CD4-positive, alpha-beta T cell treated with Interleukin-17A for 1 hour (primary cell): ENCODE results near the gene FZR1.

Experiments
- DNase-seq: peaks from one replicate; pipeline ENCODE4 v3.0.0-alpha.2; 2020

The FZR1 gene

DNA sequence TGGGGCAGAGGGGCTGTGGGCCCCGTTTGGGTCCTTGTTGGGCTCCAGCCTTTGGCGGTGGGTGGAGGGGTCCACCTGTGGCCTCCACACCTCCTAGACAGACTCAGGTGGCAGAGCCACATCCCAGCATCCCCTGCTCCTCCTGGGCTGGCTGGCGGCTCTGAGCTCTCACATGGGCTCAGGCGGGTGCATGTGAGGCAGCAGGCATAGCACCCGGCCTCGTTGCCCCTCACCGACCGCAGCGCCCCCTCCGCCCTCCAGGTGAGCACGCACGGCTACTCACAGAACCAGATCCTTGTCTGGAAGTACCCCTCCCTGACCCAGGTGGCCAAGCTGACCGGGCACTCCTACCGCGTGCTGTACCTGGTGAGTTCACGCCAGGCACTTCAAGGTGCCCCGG, 26.9 kb downstream of the FZR1 start:
- DNase-seq = no peak

DNA sequence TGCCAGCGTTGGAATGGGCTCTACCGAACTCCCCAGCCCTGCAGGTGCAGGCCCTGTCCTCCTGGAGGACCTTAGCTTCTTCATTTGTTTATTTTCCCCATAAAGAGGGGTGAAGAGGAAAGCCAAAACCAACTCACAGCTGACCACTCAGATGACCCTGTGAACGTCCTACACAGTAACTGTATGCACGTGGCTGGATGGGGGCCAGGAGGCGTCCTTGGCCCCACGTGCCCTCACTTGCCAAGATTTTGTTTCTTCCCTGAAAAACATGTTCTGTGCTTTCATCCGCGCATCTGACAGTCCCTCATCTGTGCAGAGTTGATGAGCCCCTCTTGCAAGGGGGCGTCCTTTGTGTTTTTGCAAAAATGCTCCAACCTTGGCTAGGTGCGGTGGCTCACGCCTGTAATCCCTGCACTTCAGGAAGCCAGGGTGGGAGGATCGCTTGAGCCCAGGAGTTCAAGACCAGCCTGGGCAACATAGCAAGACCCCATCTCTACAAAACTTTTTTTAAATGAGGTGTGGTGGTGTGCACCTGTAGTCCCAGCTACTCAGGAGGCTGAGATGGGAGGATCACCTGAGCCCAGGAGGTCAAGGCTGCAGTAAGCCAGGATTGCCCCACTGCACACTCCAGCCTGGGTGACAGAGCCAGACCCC, 27.6 kb downstream of the FZR1 start:
- no peak for DNase-seq

DNA sequence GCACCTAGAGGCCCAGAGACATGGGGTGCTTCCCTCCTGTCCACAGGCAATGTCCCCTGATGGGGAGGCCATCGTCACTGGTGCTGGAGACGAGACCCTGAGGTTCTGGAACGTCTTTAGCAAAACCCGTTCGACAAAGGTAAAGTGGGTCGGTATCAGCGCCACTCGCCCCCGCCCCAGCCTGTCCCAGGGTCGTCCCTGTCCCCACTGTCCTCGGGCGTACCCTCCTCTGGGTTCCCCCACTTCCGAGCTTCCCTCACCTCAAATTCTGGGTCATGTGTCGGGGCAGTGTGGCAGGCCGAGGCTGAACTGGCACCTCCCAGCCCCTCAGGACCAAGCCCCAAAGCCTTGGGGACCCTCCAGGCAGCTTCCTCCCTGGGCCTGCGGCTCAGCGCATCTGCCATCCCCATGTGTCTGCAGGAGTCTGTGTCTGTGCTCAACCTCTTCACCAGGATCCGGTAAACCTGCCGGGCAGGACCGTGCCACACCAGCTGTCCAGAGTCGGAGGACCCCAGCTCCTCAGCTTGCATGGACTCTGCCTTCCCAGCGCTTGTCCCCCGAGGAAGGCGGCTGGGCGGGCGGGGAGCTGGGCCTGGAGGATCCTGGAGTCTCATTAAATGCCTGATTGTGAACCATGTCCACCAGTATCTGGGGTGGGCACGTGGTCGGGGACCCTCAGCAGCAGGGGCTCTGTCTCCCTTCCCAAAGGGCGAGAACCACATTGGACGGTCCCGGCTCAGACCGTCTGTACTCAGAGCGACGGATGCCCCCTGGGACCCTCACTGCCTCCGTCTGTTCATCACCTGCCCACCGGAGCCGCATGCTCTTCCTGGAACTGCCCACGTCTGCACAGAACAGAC, 28.5 kb downstream of the FZR1 start:
- no peak for DNase-seq

DNA sequence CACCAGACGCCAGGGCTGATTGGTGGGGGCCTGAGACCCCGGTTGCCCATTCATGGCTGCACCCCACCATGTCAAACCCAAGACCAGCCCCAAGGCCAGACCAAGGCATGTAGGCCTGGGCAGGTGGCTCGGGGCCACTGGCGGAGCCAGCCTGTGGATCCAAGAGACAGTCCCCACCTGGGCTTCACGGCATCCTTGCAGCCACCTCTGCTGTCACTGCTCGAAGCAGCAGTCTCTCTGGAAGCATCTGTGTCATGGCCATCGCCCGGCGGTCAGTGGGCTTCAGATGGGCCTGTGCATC, 29.1 kb downstream of the FZR1 start:
- DNase-seq = no peak

DNA sequence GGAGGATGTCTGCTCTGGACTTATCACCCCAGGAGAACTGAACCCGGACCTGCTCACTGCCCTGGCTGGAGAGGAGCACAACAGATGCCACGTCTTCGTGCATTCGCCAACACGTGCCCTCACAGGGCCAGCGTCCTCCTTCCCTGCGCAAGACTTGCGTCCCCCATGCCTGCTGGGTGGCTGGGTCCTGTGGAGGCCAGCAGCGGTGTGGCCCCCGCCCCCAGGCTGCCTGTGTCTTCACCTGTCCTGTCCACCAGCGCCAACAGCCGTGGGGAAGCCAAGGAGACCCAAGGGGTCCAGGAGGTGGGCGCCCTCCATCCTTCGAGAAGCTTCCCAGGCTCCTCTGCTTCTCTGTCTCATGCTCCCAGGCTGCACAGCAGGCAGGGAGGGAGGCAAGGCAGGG, 29.5 kb downstream of the FZR1 start:
- DNase-seq = no peak

DNA sequence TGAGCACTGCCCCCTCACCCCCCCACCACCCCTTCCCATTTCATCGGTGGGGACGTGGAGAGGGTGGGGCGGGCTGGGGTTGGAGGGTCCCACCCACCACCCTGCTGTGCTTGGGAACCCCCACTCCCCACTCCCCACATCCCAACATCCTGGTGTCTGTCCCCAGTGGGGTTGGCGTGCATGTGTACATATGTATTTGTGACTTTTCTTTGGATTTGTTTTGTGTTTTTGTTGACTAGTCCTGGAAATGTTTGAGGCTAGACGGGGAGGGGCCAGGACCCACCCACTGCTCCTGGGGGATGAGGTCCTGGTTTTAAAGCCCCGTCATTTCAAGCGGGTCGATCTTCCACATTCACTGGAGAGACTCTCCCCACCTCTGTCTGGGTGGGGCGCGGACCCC, 29.9 kb downstream of the FZR1 start:
- DNase-seq = no peak

DNA sequence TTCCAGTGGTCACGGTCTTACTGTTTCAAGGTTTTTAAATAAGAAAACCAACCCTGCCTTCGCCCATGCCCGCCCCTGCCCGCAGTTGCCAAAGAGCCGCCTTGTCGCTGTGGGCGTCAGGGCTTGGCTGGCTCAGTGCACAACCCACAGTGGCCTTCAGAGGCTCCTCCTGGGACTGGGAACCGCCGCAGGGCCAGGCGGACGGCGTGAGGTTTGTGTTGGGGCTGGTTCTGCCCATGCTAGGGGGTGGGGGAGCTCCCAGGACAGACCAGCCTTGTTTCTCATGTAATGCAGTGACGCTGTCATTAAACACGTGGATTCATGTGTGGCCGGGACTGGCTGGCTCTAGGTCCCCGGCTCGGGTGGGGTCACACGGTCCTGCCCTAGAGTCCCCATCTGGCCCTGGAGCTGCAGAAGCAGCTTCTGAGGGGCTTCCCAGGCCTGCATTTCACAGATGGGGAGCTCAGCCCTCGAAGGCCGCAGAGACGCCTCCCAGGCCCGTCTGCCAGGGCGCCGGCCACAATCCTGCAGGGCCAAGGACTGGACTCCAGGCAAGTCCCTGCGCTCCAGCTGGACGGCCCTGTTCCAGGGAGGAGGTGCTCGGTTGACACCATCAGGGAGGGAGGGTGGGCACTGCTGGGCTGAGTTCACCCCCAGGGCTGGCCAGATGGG, 30.5 kb downstream of the FZR1 start:
- DNase-seq = no peak

DNA sequence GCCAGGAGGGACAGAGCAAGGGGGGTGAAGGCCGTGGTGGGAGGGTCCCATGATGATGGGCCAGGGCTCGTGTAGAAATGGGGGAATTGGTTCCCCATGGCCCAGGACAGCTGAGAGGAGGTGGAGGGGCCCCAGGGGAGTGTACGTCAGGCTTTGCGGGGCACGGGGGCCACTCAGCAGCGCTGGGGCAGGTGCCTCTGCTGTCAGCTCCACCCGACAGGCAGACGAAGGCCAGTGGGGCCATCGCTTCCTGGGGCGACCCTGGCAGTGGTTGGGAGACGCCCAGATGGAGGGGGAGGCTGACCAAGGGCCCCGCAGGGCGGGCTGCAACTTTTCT, 31.0 kb downstream of the FZR1 start:
- no peak for DNase-seq

DNA sequence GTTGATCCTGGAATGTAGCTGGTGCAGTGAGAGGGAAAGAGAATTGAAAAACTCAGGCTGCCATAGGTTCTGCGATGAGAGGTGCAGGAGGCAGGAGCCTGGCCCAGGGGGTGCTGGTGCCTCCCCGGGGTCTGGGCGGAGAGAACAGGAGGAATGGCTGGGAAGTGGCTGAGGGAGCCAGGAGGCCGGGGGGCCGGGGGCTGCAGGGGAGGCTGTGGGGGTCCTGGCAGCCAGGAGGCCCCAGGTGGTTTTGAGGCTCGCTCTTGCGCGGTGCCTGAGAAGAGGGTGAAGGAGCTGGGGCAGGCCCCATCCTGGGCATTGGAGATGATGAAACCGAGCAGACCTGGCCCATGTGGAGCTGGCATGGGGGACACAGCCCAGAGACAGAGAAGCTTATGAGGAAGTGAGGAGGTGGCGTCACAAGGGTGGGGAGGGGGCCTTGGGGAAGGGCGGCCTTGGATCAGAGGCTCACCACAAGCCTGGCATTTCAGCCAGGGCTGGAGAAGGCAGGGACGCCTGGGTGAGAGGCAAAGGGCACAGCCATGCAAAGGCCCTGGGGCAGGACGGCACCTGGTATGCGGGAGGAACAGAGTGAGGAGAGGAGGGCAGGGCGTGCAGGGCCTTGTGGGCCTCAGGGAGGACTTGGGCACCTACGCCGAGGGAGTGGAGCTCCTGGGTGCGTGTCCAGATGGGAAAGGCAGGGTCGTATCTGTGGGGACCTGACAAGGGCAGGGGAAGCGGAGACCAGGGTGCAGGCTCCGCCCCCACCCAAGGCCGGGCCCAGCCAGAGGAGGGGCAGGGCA, 31.5 kb downstream of the FZR1 start:
- DNase-seq = no peak

DNA sequence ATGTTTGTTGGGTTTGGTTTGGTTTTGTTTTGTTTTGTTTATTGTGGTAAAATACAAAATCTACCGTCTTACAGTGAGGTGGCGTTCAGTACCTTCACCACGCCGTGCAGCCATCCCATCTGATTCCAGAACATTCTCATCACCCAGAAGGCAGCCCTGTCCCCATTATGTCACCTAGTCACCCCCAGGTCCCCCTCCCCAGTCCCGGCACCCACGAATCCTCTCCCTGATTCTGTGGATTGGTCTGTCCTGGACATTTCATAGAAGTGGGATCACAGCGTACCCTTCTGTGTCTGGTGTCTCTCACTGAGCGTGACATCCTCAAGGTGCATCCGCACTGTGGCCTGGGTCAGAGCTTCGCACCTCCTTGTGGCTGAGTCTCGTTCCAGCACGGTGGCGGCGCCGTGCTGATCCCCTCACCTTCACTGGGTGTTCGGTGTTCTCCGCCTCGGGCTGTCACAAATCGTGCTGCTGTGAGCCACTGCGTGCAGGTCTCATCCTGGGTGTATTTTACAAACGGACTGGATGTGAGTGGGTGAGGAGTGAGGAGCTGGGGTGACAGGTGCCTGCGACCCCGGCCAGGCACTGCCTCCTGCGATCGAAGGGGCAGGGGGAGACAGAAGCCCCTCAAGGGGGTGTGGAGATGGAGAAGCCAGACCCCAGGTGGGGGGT, 32.3 kb downstream of the FZR1 start:
- DNase-seq = no peak

DNA sequence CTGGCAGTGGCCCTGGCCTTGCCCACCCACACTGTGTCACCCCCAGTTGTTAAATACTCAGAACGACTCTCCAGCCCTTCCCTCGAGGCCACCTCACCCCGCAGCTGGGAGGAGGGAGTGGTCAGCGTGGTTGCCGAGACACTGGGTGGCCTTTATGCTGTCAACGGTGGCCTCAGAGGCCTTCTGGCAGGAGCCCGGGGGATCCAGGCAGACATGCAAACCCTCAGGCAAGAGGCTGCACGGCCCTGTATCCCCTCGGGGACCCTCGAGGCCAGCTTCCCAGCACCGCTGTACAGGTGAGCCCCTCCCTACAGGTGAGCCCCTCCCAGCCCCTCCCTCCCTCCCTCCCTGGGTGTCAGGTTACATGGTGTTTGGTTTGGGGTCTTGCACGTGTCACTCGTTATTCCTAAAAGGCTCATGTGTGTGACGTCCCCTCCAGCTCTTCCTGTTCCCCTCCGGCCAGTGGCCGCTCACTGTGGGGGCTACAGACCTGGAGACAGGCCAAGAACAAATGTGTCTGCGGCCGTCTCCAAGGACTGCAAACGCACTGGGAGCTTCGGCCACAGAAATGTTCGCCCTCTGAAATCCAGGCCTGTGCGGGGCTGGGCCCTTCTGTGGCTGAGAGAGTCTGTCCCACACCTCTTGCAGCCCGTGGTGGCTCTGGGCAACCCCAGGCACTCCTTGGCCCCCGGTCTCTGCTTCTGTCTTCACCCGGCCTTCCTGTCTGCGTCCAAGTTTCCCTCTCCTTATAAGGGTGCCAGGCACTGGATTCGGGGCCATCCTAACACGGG, 33.0 kb downstream of the FZR1 start, which contains the start of gene TEKTIP1:
Gene TEKTIP1, plus strand, starts transcription at position 210 of the 791 bp plus-strand sequence. Its CDS starts 4 bp downstream, at position 214.
- DNase-seq = no peak

DNA sequence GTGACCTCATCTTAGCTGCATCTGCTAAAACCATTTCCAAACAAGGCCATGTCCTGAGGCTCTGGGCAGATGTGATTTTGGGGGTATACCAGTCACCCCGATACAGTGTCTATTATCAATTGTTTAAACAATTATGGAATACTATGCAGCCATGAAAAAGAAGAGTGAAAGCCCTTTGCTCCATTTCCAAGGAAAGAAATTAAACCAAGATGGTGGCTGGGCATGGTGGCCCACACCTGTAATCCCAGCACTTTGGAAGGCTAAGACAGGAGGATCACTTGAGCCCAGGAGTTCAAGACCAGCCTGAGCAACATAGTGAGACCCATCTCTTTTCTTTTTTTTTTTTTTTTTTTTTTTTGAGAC, 33.6 kb downstream of the FZR1 start:
- no peak for DNase-seq

DNA sequence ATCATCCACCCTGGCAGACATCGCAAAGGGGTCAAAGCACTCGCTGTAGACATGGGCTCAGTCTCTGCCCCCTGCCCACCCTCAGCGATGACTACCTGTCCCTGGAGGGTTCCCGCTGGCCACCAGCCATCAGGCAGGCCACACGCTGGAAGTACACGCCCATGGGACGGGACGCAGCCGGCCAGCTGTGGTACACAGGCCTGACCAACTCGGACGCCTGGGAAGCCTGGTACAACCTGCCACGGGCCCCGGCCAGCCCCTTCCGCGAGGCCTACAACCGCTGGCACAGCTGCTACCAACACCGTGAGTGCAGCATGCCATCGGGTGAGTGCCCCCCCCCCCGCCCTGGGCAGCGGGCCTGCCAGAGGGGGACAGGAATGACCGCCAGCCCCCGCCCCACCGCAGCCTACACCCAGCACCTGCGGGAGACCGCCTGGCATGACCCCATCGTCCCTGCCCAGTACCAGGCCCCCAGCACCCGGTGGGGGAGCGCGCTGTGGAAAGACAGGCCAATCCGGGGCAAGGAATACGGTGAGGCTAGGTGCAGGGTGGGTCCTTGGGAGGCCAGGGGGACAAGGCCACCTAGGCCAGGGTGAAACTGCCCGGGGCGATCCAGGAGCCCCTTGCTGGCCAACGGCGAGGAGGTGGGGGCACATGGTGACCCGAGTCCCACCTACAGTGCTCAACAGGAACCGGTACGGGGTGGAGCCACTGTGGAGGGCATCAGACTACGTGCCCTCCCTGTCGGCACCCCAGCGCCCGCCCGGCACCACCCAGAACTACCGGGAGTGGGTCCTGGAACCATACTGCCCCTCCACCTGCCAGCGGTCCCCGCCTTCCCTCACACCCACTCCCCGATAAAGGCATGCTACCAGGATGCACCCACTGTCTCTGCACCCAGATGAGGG, 37.3 kb downstream of the FZR1 start:
- DNase-seq = no peak

DNA sequence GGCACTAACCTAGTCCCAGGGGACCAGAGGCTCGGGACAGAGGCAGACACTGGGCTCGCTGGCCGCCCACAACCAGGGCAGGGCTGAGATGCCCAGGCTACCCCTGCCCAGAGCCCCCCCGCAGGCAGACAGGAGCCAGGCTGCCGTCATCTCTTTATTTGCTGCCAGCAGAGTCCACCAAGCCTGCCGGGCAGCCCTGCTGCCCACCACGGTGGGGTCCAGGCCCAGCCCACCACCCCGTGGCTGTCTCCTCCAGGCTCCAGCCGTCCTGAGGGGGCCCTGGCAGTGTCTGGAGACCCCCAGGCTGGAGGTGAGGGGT, 37.9 kb downstream of the FZR1 start:
- no peak for DNase-seq

DNA sequence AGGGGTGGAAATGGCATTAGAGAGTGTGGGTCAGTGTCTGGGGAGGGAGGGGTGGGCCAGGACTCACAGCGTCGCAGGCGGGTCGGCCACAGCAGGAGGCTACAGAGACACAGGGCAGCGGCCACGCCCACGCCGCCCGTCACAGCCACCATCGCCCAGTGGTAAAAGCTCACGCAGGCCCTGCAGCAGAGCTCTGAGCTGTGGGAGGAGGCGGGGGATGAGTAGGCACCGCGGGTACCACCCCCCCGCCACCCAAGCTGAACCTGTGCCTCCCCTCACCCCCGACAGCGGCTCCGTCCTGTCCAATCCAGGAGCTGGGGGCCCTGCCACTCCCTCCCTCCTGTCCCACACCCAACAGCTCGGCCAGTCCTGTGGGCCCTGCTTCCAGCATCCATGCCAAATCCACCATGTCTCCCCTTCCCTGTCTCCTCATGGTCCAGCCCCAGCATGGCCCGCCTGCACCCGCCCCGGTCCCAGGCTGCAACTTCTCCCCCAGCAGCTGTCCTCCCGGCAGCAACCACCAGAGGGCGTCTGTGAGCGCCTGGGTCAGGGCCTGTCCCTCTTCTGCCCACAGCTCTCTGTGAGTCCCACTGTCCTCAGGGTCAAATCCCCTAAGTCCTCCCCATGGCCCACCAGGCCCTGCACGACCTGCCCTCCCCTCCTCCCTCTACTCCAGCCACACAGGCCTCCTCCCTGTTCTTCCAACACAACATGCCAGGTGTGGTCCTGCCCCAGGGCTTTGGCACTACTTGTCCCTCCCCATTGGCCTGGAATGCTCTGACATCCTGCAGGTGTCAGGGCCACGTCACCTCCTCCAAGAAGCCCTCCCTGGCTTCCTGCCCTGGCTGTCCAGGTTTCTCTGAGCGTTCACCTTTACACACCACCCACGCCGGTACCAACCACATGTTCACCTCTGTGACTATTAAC, 38.9 kb downstream of the FZR1 start:
- DNase-seq = peak; percentile 80

DNA sequence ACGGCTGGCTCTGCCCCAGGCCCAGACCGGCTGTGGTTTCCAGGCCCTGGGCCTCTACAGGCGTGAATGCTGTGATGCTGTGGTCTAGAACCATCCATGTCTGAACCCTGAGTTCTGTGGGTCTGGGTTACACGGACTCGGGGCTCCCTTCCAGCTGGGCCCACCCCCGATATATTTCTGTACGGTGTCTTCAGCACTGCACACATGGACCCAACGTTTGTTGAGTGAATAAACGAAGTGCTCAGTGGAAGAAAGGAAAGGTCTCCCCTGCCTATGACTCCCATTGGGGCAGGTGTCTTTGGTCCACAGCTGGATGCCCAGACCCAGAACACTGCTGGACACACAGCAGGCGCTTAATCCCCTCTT, 39.5 kb downstream of the FZR1 start:
- no peak for DNase-seq

DNA sequence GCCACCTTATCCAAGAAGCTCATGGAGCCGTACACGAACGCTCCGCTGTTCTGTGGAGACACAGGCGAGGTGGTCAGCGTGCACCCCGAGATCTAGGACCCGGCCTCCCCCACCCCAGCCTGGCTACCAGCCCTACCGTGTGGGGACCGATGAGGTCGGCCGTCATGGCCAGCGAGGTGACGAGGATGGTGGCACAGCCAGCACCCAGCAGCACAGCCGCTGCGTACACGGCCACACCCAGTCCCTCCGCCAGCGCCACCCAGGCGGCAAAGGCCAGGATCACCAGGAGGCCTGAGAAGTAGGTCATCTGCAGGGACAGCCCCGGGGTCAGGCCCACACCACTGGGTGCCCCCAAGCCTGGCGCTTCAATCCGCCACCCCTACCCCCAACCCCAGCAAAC, 40.0 kb downstream of the FZR1 start:
- DNase-seq = no peak

DNA sequence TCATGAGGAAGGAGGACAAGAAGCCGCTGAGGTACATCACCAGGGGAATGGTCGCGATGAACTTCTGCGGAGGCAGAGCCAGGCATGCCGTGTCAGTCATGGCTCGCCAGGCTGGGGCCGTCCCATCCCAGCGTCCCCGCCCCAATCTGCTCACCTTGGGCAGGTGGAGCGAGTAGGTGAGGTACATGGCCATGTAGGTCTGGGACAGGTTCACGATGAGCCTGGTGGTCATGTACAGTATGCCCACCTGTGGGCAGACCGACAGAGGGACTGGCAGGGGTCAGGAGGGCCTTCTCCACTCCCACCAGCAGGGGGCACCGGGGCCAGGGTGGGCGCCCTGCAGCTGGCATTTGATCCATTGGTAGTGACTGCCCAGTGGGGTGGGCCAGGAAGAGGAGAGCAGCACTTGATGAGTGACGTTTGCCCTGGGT, 41.2 kb downstream of the FZR1 start:
- peak; percentile 29 for DNase-seq

DNA sequence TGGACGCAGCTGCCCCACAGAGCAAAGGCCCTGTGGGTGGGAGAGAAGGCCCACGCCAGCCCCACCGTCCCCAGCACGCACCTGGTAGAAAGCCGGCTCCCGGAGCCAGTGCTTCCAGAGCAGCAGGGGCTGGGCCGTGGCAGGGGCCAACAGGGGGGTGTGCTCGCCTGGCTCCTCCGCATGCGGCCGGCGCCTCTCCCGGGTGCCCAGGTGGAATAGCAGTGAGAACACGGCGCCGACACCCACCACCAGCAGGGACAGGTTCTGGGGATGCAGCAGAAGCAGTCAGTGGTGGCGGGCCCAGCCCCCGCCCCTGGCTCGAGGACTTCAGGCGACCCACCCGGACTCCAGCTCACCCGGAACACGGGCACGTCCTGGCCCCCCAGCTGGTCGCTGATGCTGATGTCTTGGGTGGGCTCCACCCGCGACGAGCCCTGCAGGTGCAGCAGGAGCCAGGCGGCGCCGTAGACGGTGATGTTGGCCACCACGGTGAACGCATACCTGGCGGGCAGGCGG, 41.7 kb downstream of the FZR1 start:
- no peak for DNase-seq

DNA sequence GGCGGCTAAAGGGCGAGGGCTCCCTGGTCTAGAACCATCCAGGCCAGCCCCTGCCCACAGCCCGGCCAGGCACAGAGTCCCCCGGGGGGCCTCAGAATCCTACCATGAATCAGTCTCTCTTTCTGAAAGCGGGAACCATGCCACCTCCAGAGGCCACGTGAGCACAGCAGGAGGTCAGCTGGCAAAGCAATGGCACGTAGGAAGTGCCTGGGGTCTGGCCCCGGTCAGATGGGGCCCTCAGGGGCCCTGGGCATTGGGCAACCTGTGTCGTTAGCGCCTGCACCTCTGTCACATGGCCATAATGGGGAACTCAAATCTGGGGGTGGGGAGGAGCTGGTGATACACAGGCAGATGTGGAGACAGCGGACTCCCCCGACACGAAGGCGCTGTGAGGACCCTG, 42.5 kb downstream of the FZR1 start:
- DNase-seq = no peak
